Measurements from ENCODE around the gene FRAS1.
"Not testable (repeated sequence)": the region's sequence is repeated elsewhere in the genome, so short reads cannot be mapped to it uniquely, and the experiment has no call there.

The FRAS1 gene

DNA sequence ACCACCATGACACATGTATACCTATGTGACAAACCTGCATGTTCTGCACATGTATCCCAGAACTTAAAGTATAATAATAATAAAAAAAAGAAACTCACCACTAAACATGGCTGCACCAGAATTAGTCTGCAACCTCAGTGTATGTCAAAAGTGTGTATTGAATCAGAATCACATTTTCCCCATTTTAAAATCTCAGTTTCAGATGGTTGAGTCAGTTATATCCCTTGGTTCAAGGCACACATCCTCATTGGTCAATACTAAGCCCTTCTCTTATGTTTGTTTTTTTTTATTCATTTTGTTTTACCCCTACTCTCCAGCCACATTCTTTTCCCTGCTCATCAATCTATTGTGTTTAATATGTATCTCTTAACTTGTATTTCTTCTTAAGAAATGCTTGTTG, 436.6 kb downstream of the FRAS1 start:
- TF ChIP-seq, protein P1, sequence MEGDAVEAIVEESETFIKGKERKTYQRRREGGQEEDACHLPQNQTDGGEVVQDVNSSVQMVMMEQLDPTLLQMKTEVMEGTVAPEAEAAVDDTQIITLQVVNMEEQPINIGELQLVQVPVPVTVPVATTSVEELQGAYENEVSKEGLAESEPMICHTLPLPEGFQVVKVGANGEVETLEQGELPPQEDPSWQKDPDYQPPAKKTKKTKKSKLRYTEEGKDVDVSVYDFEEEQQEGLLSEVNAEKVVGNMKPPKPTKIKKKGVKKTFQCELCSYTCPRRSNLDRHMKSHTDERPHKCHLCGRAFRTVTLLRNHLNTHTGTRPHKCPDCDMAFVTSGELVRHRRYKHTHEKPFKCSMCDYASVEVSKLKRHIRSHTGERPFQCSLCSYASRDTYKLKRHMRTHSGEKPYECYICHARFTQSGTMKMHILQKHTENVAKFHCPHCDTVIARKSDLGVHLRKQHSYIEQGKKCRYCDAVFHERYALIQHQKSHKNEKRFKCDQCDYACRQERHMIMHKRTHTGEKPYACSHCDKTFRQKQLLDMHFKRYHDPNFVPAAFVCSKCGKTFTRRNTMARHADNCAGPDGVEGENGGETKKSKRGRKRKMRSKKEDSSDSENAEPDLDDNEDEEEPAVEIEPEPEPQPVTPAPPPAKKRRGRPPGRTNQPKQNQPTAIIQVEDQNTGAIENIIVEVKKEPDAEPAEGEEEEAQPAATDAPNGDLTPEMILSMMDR (IDR thresholded peaks at IDR 0.05; ENCODE audit: borderline replicate concordance, control extremely low read depth, extremely low read depth, insufficient read depth, missing control alignments) = no peak
- in situ Hi-C loops (cut with MboI; ENCODE audit: low sequenced_read_pairs, unreplicated experiment) = no loop called here
- no peak for DNase-seq (ENCODE audit: low spot score)

DNA sequence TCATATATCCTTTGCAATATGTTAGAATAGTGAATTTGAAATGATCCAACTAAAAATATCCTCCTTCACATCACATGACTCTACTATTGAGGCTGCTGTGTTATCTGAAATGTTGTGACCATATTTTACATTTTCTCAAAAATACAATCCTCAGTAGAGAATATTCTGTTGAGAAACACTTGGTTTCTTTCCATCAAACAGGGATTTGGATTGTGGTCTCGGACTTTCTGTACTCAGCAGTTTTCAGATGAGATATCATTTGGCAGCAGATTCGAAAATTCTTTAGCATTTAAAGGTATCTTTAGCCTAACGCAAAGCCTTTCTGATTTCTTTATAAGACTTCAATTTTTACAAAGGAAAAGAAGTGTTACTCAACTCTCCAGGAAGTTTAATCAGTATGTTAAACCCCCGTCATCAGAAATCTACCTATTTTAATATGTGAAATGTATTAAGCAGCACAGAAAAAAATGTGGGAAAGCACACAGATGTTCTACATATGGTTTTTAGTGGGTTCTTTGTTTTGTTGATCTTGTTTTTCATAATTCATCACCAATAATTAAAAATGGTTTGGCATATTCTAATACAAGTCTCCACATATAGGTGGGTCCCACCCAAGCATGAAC, 439.0 kb downstream of the FRAS1 start:
- no peak for DNase-seq (ENCODE audit: low spot score)
- TF ChIP-seq, protein P1 (IDR thresholded peaks at IDR 0.05; ENCODE audit: borderline replicate concordance, control extremely low read depth, extremely low read depth, insufficient read depth, missing control alignments) = no peak
- in situ Hi-C loops (cut with MboI; ENCODE audit: low sequenced_read_pairs, unreplicated experiment) = no loop called here

DNA sequence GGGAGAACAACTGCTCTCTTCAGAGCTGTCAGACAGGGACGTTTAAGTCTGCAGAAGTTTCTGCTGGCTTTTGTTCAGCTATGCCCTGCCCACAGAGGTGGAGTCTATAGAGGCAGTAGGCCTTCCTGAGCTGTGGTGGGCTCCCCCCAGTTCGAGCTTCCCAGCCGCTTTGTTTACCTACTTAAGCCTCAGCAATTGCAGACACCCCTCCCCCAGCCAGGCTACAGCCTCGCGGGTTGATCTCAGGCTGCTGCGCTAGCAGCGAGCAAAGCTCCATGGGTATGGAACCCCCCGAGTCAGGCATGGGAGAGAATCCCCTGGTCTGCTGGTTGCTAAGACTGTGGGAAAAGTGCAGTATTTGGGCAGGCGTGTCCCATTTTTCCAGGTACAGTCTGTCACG, 449.1 kb downstream of the FRAS1 start:
- DNase-seq (ENCODE audit: low spot score); in situ Hi-C loops (cut with MboI; ENCODE audit: low sequenced_read_pairs, unreplicated experiment): not testable (repeated sequence)

DNA sequence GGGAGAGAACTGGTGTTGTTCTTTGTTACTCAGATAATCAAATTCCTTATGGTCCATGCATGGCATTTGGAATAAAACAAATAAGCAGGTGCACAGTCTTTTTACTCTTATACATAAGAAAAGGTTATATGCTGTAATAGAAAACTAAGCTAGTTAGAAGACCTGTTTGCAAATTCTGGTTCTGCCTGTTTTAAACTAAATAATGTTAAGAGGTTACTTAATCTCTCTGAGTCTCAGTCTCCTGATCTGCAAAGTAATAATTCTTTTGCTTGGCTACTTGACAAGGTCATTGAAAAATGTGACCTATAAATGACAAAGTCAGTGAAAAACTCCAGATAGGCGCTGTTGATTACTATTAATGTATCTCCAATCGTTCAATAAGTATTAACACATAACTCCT, 451.9 kb downstream of the FRAS1 start:
- TF ChIP-seq, protein P1 (IDR thresholded peaks at IDR 0.05; ENCODE audit: borderline replicate concordance, control extremely low read depth, extremely low read depth, insufficient read depth, missing control alignments) = no peak
- DNase-seq (ENCODE audit: low spot score) = no peak
- in situ Hi-C loops (cut with MboI; ENCODE audit: low sequenced_read_pairs, unreplicated experiment) = no loop called here

DNA sequence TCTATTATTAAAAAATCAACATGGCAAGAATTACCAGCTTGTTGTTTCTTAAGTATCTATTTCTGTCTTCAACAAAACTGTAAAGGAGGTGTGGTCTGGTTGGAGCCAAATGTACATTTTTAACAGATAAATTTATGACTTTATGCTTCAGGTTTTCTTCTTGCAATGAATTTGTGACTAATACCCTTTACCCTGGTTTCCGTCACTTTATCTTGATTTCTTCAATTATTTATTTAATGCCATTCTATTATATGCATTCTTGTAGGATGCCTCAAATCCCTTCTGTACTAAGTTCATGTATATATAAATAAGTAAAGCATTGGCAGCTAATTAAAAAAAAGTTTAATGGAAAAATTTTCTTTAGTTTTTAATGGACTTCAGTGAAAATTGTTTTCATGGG, 453.0 kb downstream of the FRAS1 start:
- in situ Hi-C loops (cut with MboI; ENCODE audit: low sequenced_read_pairs, unreplicated experiment) = no loop called here
- no peak for DNase-seq (ENCODE audit: low spot score)
- TF ChIP-seq, protein P1 (IDR thresholded peaks at IDR 0.05; ENCODE audit: borderline replicate concordance, control extremely low read depth, extremely low read depth, insufficient read depth, missing control alignments) = no peak

DNA sequence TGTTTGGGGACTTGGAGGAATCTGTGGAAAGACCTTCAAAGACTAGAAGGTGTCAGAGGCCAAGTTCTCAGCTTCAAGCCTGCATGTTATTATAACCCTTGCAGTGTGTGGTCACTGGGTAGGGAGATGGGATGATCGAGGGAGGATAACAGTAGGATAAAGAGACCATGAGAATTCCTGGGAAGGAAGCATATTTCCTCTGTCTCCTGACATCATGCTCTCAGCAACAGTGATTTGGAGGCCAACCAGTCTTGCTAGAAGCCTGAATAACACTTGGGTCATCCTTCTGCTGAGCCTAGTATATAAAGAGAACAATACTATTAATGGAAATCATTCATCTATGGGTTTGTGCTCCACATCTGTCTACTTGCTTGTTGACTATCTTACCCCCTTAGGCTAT, 453.6 kb downstream of the FRAS1 start:
- DNase-seq (ENCODE audit: low spot score) = no peak
- in situ Hi-C loops (cut with MboI; ENCODE audit: low sequenced_read_pairs, unreplicated experiment) = no loop called here
- TF ChIP-seq, protein P1 (IDR thresholded peaks at IDR 0.05; ENCODE audit: borderline replicate concordance, control extremely low read depth, extremely low read depth, insufficient read depth, missing control alignments) = no peak

DNA sequence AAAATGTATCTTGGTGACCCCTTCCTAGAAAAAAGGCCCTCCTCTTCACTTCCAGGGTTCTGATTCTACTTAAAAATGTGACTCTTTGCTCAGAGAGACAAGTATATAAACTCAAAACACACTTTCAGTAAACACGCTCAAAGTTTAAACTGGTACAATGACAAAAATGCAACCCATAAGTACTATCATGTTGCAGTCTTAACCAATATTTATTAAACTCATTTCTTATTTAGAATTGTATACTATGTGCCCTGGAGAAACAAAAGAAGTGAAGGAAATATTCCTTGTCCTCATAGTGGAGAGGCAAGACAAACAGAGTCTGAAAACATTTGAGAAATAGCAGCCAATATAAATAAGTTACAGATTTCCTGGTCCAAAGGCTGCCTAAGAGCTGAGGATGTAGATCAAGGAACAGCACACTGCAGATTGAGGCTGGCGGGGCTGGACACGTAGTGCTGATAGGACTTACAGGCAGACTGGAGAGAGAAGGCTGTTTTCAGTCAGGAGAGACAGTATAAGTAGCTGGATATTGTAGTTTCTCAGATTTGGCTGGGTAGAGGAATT, 455.3 kb downstream of the FRAS1 start:
- TF ChIP-seq, protein P1 (IDR thresholded peaks at IDR 0.05; ENCODE audit: borderline replicate concordance, control extremely low read depth, extremely low read depth, insufficient read depth, missing control alignments) = no peak
- in situ Hi-C loops (cut with MboI; ENCODE audit: low sequenced_read_pairs, unreplicated experiment) = no loop called here
- DNase-seq (ENCODE audit: low spot score) = no peak

Data from GM13976 (cell line).